ENCODE data around the gene RPS6KA2.

Gene RPS6KA2

DNA sequence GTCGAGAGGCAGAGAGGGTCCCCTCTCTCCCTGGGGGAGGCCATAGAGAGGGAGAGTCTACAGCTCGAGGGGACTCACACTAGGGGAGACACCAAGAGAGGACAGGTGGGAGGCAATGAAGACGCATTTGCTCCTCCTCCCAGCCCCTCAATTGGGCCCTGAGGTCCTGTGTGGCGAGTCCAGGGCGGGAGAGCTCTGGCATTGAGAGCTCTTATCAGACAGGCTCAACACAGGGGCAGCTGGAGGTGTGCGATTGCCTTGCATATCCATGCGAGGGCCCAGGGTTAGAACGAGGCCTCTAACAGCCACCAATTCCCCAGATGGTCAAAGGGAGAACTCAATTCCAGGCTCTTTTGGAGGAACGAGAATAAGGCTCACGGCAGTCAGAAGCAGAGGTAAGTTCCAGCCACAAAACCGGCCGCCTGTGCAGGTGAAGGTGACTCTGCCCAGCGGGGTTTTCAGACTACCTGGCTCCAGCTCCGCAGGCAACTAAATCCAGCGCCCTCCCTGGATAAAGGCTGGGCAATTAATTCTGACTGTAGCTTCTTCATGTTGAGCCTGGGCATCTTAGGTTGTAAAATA lies 150.3 kb downstream of the RPS6KA2 start:
- no peak overlapping the region for H3K27ac ChIP-seq (ENCODE audit: insufficient read depth, low read depth, low read length, poor library complexity, severe bottlenecking)
- H3K27me3 ChIP-seq (ENCODE audit: control insufficient read depth, insufficient read depth, low read length, poor library complexity, severe bottlenecking), result no peaks in the 10 kb centered on the region
- WGBS, 2 experiments, result 91 to 92% methylated on average over 15 of the region's 15 CpGs
- H3K9me3 ChIP-seq (ENCODE audit: control insufficient read depth, low read length), result no peaks in the 10 kb centered on the region
- H3K4me3 ChIP-seq (ENCODE audit: insufficient read depth, low read depth, low read length), result no peak overlapping the region
- H3K4me1 ChIP-seq (ENCODE audit: control insufficient read depth, insufficient read depth, low read length), result no peaks in the 10 kb centered on the region
- no peaks in the 10 kb centered on the region for H3K36me3 ChIP-seq (ENCODE audit: control insufficient read depth, insufficient read depth, low read length)

DNA sequence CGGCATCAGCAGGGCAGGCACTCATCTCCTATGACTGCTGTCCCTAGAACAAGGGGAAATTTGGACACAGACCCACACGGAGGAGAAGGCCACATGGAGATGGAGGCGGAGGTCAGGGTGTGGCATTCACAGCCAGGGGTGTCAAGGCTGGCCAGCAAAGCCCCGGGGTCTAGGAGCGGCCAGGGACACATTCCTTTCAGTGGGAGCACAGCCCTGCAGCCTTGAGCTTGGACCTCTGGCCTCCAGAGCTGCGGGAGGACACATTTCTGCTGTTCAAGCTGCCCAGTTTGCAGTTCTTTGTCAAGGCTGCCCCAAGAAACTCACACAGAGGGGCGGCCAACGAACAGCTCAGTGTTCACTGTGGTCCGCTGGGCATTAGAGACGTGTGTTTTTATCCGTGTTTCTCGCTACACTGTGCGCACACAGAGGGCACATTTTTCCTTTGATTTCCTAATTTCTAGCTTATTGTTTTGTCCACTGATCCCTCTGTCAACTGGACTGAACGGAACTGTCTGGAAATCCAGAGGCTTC lies 150.9 kb downstream of the RPS6KA2 start:
- WGBS, 2 experiments, result 93 to 94% methylated on average over 14 of the region's 14 CpGs
- Histone ChIP-seq H3K9me3 (ENCODE audit: control insufficient read depth, low read length) (no peaks in the 10 kb centered on the region), H3K27ac (ENCODE audit: insufficient read depth, low read depth, low read length, poor library complexity, severe bottlenecking) (no peak overlapping the region), H3K4me3 (ENCODE audit: insufficient read depth, low read depth, low read length) (no peak overlapping the region), H3K27me3 (ENCODE audit: control insufficient read depth, insufficient read depth, low read length, poor library complexity, severe bottlenecking) (no peaks in the 10 kb centered on the region), H3K4me1 (ENCODE audit: control insufficient read depth, insufficient read depth, low read length) (no peaks in the 10 kb centered on the region), H3K36me3 (ENCODE audit: control insufficient read depth, insufficient read depth, low read length) (no peaks in the 10 kb centered on the region)

DNA sequence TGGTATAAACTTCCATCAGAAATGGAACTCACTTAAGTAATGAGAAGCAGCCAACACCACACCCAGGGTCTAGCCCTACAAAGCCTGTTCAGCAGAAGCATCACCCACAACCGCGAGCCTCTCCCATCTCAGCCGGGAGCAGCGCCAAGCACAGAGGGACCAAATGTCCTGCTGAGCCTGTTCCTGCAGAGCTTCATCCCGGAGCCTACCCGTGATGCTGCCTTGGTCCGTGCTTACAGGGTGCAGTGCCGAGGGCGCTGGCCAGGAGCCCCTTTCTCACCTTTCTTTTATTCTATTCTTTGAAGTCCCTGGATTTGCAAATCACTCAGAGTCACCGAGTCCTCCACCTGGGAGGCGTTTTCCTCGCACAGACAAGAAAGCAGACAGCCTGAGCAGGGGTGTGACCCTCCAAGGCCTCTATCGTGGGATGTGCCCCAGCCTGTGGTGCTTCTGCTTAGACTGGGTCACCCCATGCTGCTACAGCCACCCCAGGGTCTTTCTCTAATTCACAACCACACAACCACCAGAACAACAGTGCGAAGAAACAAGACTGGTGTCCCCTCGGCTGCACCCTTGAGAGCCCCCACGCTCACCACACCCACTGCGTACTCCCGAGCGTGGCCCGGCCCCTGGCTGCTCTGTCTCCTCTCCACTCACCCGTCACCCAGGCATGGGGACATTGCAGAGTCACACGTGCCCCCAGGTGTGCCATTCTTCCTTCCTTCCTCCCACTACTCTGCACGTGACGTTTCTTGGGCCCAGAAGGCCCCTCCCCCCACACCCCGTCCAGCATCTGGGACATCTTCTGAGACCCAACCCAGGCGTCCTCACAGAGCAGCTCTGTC lies 152.1 kb downstream of the RPS6KA2 start:
- H3K4me3 ChIP-seq (ENCODE audit: insufficient read depth, low read depth, low read length), result no peak overlapping the region
- no peaks in the 10 kb centered on the region for H3K27me3 ChIP-seq (ENCODE audit: control insufficient read depth, insufficient read depth, low read length, poor library complexity, severe bottlenecking)
- WGBS, 2 experiments, result 86 to 87% methylated on average over 26 of the region's 26 CpGs
- no peaks in the 10 kb centered on the region for H3K36me3 ChIP-seq (ENCODE audit: control insufficient read depth, insufficient read depth, low read length)
- H3K9me3 ChIP-seq (ENCODE audit: control insufficient read depth, low read length), result no peaks in the 10 kb centered on the region
- no peaks in the 10 kb centered on the region for H3K4me1 ChIP-seq (ENCODE audit: control insufficient read depth, insufficient read depth, low read length)
- H3K27ac ChIP-seq (ENCODE audit: insufficient read depth, low read depth, low read length, poor library complexity, severe bottlenecking), result no peak overlapping the region

DNA sequence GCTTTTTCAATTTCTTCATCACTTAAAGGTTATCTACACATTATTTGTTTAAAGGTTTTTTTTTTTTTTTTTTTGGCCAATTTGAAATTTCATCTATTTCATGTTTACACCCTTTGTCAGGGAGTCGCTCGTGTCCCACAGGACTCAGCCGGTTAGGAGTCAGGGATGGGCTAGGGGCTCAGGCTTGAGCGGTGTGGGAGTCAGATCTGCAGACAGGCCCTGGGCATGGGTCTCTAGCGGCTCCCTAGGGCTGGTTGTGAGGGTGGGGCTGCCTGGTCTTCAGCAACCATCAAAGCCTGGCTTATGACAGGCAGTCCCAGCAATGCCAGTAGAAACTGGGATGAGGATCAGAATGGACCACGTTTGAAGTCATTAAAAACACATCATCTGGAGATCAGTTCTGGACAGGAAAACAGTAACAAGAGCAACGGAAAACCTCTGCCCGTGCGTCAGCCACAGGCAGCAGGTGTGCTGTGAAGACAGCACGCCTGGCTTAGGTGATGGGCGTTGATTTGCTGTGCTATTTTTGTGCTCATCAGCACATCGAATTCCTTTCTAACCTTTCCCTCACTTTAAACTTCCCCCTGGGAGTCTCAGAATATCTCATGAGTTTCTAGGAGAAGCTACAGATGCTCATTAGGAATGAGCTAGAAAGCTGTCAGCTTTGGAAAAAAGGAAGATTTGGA lies 153.0 kb downstream of the RPS6KA2 start:
- H3K27ac ChIP-seq (ENCODE audit: insufficient read depth, low read depth, low read length, poor library complexity, severe bottlenecking), result no peak overlapping the region
- 93% methylated on average over 12 of the region's 12 CpGs for WGBS, 2 experiments
- no peaks in the 10 kb centered on the region for H3K36me3 ChIP-seq (ENCODE audit: control insufficient read depth, insufficient read depth, low read length)
- H3K27me3 ChIP-seq (ENCODE audit: control insufficient read depth, insufficient read depth, low read length, poor library complexity, severe bottlenecking), result no peaks in the 10 kb centered on the region
- no peaks in the 10 kb centered on the region for H3K9me3 ChIP-seq (ENCODE audit: control insufficient read depth, low read length)
- no peak overlapping the region for H3K4me3 ChIP-seq (ENCODE audit: insufficient read depth, low read depth, low read length)
- H3K4me1 ChIP-seq (ENCODE audit: control insufficient read depth, insufficient read depth, low read length), result no peaks in the 10 kb centered on the region

- H3K4me1 ChIP-seq (ENCODE audit: control insufficient read depth, insufficient read depth, low read length), result no peaks in the 10 kb centered on the region
- no peaks in the 10 kb centered on the region for H3K9me3 ChIP-seq (ENCODE audit: control insufficient read depth, low read length)
- H3K4me3 ChIP-seq (ENCODE audit: insufficient read depth, low read depth, low read length), result no peak overlapping the region
- WGBS, 2 experiments, result 94% methylated on average over 12 of the region's 12 CpGs
- H3K27ac ChIP-seq (ENCODE audit: insufficient read depth, low read depth, low read length, poor library complexity, severe bottlenecking), result no peak overlapping the region
- no peaks in the 10 kb centered on the region for H3K27me3 ChIP-seq (ENCODE audit: control insufficient read depth, insufficient read depth, low read length, poor library complexity, severe bottlenecking)
- no peaks in the 10 kb centered on the region for H3K36me3 ChIP-seq (ENCODE audit: control insufficient read depth, insufficient read depth, low read length)
Measured at GRCh38 chr6:166472636-166473035, 154.4 kb downstream of the RPS6KA2 start.

GRCh38 chr6:166471797-166472260 lies 155.2 kb downstream of the RPS6KA2 start:
- H3K9me3 ChIP-seq (ENCODE audit: control insufficient read depth, low read length), result no peaks in the 10 kb centered on the region
- H3K4me1 ChIP-seq (ENCODE audit: control insufficient read depth, insufficient read depth, low read length), result no peaks in the 10 kb centered on the region
- no peaks in the 10 kb centered on the region for H3K27me3 ChIP-seq (ENCODE audit: control insufficient read depth, insufficient read depth, low read length, poor library complexity, severe bottlenecking)
- no peak overlapping the region for H3K27ac ChIP-seq (ENCODE audit: insufficient read depth, low read depth, low read length, poor library complexity, severe bottlenecking)
- no peaks in the 10 kb centered on the region for H3K36me3 ChIP-seq (ENCODE audit: control insufficient read depth, insufficient read depth, low read length)
- H3K4me3 ChIP-seq (ENCODE audit: insufficient read depth, low read depth, low read length), result no peak overlapping the region
- WGBS, 2 experiments, result 92 to 93% methylated on average over 10 of the region's 10 CpGs

DNA sequence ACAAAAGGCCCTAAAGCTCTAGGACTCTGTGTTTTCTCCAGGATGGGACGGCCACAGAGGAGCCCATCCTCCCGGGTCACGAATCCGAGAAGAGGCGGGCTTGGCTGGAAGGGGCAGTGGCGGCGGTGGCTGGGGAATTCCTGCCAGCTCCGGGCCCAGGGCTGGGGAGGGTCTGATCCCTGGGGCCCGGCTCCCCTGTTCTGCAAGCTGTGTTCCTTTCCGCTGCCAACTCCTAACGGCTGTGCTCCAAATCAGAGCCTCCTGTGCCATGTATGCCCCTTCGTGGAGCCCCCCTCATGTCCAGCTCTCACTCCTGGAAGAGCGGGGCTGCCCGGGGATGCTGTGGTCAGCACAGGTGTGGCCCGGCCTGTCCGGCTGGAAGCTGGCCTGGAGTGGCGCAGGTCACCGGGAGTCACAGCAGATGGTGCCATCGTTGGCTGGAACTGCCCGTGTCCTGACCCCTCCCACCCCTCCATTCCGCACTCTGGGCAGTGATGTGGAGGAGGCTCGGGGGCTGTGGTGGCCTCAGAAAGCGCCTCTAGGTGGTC lies 156.1 kb downstream of the RPS6KA2 start:
- 89 to 92% methylated on average over 23 of the region's 23 CpGs for WGBS, 2 experiments
- Histone ChIP-seq H3K36me3 (ENCODE audit: control insufficient read depth, insufficient read depth, low read length) (no peaks in the 10 kb centered on the region), H3K4me1 (ENCODE audit: control insufficient read depth, insufficient read depth, low read length) (no peaks in the 10 kb centered on the region), H3K9me3 (ENCODE audit: control insufficient read depth, low read length) (no peaks in the 10 kb centered on the region), H3K4me3 (ENCODE audit: insufficient read depth, low read depth, low read length) (no peak overlapping the region), H3K27me3 (ENCODE audit: control insufficient read depth, insufficient read depth, low read length, poor library complexity, severe bottlenecking) (no peaks in the 10 kb centered on the region), H3K27ac (ENCODE audit: insufficient read depth, low read depth, low read length, poor library complexity, severe bottlenecking) (no peak overlapping the region)

GRCh38 chr6:166470029-166470862 lies 156.8 kb downstream of the RPS6KA2 start:
- no peaks in the 10 kb centered on the region for H3K9me3 ChIP-seq (ENCODE audit: control insufficient read depth, low read length)
- WGBS, 2 experiments, result 89 to 90% methylated on average over 20 of the region's 20 CpGs
- H3K27ac ChIP-seq (ENCODE audit: insufficient read depth, low read depth, low read length, poor library complexity, severe bottlenecking), result no peak overlapping the region
- no peaks in the 10 kb centered on the region for H3K27me3 ChIP-seq (ENCODE audit: control insufficient read depth, insufficient read depth, low read length, poor library complexity, severe bottlenecking)
- no peaks in the 10 kb centered on the region for H3K36me3 ChIP-seq (ENCODE audit: control insufficient read depth, insufficient read depth, low read length)
- no peak overlapping the region for H3K4me3 ChIP-seq (ENCODE audit: insufficient read depth, low read depth, low read length)
- H3K4me1 ChIP-seq (ENCODE audit: control insufficient read depth, insufficient read depth, low read length), result no peaks in the 10 kb centered on the region

DNA sequence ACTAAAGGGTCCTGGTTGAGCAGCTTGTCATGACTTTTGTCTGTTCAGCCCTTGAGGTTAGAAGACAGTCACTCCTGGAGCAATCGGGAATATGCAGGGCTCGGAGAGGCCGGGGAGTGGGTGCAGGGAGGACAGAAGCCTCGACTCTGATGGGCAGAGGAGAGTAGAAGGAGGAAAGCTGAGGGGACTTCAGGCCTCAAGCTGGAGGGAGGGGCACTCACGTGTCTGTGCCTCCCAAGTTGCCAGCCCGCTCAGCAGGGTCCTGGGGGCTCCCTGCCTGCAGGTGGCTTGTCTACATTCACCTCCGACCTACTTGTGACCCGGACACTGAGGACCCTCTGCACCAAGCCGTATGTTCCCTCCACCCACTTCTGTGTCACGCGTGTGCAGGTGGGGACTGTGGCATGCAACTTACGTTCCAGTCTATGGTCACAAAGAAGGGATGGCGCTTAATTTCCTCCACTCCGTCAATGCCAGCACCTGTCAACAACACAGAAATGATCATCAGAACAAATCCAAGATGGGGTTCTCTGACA lies 157.6 kb downstream of the RPS6KA2 start:
- Histone ChIP-seq H3K27ac (ENCODE audit: insufficient read depth, low read depth, low read length, poor library complexity, severe bottlenecking) (no peak overlapping the region), H3K4me1 (ENCODE audit: control insufficient read depth, insufficient read depth, low read length) (no peaks in the 10 kb centered on the region), H3K36me3 (ENCODE audit: control insufficient read depth, insufficient read depth, low read length) (no peaks in the 10 kb centered on the region), H3K27me3 (ENCODE audit: control insufficient read depth, insufficient read depth, low read length, poor library complexity, severe bottlenecking) (no peaks in the 10 kb centered on the region), H3K9me3 (ENCODE audit: control insufficient read depth, low read length) (no peaks in the 10 kb centered on the region), H3K4me3 (ENCODE audit: insufficient read depth, low read depth, low read length) (no peak overlapping the region)
- 92 to 94% methylated on average over 14 of the region's 14 CpGs for WGBS, 2 experiments
